ENCODE measurements around the gene STMN3.
A peak's percentile ranks its signal among the peaks of the same experiment; 100 is the strongest.

The STMN3 gene

DNA sequence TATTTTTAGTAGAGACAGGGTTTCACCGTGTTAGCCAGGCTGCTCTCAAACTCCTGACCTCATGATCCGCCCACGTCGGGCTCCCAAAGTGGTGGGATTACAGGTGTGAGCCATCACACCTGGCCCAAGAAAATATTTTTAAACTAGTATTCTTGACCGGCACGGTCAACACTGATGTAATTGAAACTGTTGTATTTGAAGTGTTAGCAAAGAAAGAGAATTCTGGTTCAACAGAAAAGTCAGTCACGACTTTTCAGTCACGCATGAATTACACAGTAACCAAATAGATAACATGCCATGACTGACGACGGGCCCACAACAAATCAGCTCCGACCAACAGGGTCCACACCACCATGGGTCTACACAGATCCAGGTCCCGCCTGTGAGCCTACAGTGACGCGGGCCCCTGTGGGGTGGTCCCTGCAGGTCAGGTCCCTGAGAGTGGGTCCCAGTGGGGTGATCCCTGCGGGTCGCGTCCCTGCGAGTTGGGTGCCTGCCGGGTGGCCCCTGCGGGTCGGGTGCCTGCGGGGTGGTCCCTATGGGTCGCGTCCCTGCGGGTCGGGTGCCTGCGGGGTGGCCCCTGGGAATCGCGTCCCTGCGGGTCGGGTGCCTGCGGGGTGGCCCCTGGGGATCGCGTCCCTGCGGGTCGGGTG, 27.3 kb downstream of the STMN3 start (continued):
- no peak for TF ChIP-seq ZNF274 (IDR thresholded peaks at IDR 0.05; ENCODE audit: low read length)
- TF ChIP-seq ZNF274 (tag by site-specific recombination; IDR thresholded peaks at IDR 0.05; ENCODE audit: borderline replicate concordance): no peak
- TF ChIP-seq ZNF114 (tag by site-specific recombination; IDR thresholded peaks at IDR 0.05): no peak
- TF ChIP-seq SP2 (tag by site-specific recombination; IDR thresholded peaks at IDR 0.05): no peak
- no peak for TF ChIP-seq ZNF280C (tag by site-specific recombination; IDR thresholded peaks at IDR 0.05)
- no peak for TF ChIP-seq ZNF561 (tag by site-specific recombination; IDR thresholded peaks at IDR 0.05; ENCODE audit: borderline replicate concordance)
- peak; percentile 44 for TF ChIP-seq ZBTB26 (tag by site-specific recombination; optimal IDR thresholded peaks at IDR 0.05)
- TF ChIP-seq, protein P1, sequence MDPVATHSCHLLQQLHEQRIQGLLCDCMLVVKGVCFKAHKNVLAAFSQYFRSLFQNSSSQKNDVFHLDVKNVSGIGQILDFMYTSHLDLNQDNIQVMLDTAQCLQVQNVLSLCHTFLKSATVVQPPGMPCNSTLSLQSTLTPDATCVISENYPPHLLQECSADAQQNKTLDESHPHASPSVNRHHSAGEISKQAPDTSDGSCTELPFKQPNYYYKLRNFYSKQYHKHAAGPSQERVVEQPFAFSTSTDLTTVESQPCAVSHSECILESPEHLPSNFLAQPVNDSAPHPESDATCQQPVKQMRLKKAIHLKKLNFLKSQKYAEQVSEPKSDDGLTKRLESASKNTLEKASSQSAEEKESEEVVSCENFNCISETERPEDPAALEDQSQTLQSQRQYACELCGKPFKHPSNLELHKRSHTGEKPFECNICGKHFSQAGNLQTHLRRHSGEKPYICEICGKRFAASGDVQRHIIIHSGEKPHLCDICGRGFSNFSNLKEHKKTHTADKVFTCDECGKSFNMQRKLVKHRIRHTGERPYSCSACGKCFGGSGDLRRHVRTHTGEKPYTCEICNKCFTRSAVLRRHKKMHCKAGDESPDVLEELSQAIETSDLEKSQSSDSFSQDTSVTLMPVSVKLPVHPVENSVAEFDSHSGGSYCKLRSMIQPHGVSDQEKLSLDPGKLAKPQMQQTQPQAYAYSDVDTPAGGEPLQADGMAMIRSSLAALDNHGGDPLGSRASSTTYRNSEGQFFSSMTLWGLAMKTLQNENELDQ (tag by site-specific recombination; IDR thresholded peaks at IDR 0.05; ENCODE audit: low read depth): no peak
- TF ChIP-seq ZNF423 (tag by site-specific recombination; IDR thresholded peaks at IDR 0.05): no peak

GRCh38 chr20:63624486-63624885, 28.7 kb downstream of the STMN3 start:
- Histone ChIP-seq H3K9me3 (ENCODE audit: control insufficient read depth, insufficient read depth, low read depth, low read length) (no peaks in the 10 kb centered on the region), H3K4me3 (ENCODE audit: low read depth, low read length) (no peak overlapping the region), H3K4me1 (ENCODE audit: control insufficient read depth, insufficient read depth, low read length) (no peaks in the 10 kb centered on the region), H3K27ac (ENCODE audit: extremely low read depth, low read depth, low read length) (no peak overlapping the region), H3K36me3 (ENCODE audit: control insufficient read depth in 2 of 2, insufficient read depth in 1 of 2, low read length in 2 of 2) (peaks cover 0 to 1% of the 10 kb centered on the region in 2 experiments; a peak in 1 of 3 replicates)
- ChIA-PET CTCF (no interaction called here), POLR2A (interaction anchor here (1.5 kb wide), 1 partner anchor 34 kb away, joined by 4 read pairs; the partner anchor contains the start of gene RTEL1)
- TF ChIP-seq ZNF521 (tag by site-specific recombination; IDR thresholded peaks at IDR 0.05) (no peak), SALL2 (tag by site-specific recombination; IDR thresholded peaks at IDR 0.05; ENCODE audit: borderline replicate concordance) (no peak), ZNF214 (tag by site-specific recombination; IDR thresholded peaks at IDR 0.05; ENCODE audit: borderline replicate concordance) (no peak), ZBTB17 (tag by site-specific recombination; IDR thresholded peaks at IDR 0.05) (peak; percentile 15; the same call in 1 of the 2 replicates), ZSCAN30 (tag by site-specific recombination; IDR thresholded peaks at IDR 0.05) (peak; percentile 27; the same call in 1 of the 2 replicates), SCRT2 (tag by site-specific recombination; IDR thresholded peaks at IDR 0.05) (no peak), ZNF623 (tag by site-specific recombination; IDR thresholded peaks at IDR 0.05) (no peak), ZNF561 (tag by site-specific recombination; IDR thresholded peaks at IDR 0.05; ENCODE audit: borderline replicate concordance) (peak; percentile 57; the same call in 1 of the 2 replicates), ZBTB21 (tag by site-specific recombination; IDR thresholded peaks at IDR 0.05) (no peak), REPIN1 (tag by site-specific recombination; IDR thresholded peaks at IDR 0.05; ENCODE audit: low read depth) (no peak), OVOL3 (tag by site-specific recombination; IDR thresholded peaks at IDR 0.05) (no peak), ZNF560 (tag by site-specific recombination; IDR thresholded peaks at IDR 0.05; ENCODE audit: borderline replicate concordance) (no peak), ZNF433 (tag by site-specific recombination; IDR thresholded peaks at IDR 0.05; ENCODE audit: low read depth) (no peak), ZIC2 (tag by site-specific recombination; IDR thresholded peaks at IDR 0.05) (peak; percentile 90), ZNF544 (tag by site-specific recombination; IDR thresholded peaks at IDR 0.05) (no peak), SP7 (tag by site-specific recombination; IDR thresholded peaks at IDR 0.05) (no peak), TRIM28 (IDR thresholded peaks at IDR 0.05; ENCODE audit: borderline replicate concordance, low read length) (no peak), ZNF239 (tag by site-specific recombination; IDR thresholded peaks at IDR 0.05) (no peak), ZNF510 (tag by site-specific recombination; IDR thresholded peaks at IDR 0.05; ENCODE audit: insufficient replicate concordance) (no peak), MYNN (tag by site-specific recombination; IDR thresholded peaks at IDR 0.05; ENCODE audit: borderline replicate concordance) (no peak), ZNF335 (tag by site-specific recombination; conservative IDR thresholded peaks at IDR 0.05) (peak; percentile 61), ZNF341 (tag by site-specific recombination; IDR thresholded peaks at IDR 0.05; ENCODE audit: low read depth) (peak; percentile 17; the same call in 1 of the 2 replicates)
- TF ChIP-seq, protein P1 (tag by site-specific recombination; IDR thresholded peaks at IDR 0.05; ENCODE audit: low read depth): no peak

Data from HEK293 (cell line).